Activated T-helper 9 cell treated with anti-CD3 and anti-CD28 coated beads, Interleukin-2, amount 50 U/mL, for 16 hours (primary cell): ENCODE measurements around the gene CA5A.

Source experiments
- DNase-seq: peaks from one replicate; pipeline ENCODE4 v3.0.0-alpha.2; 2020; ENCODE audit warnings: low read depth

The CA5A gene

DNA sequence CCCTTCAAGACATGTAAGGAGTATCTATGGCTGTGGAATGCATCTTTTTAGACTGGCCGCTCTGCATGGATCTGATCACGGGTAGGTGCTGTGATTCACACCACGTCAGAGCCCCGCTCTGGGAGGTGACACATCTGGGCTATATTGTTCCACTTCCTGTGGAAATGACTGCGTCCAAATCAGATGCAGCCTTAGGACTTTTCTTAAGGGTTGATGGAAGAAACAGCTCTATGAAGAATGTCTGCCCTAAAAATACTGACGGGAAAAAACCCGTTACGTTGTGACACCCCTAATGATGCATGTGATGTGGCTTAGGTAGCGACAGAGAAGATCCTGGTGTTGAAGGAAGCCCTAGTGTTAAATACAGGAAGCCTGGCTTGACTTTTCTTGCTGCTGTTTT, 27.1 kb upstream of the CA5A start:
- DNase-seq, result peak; percentile 55

DNA sequence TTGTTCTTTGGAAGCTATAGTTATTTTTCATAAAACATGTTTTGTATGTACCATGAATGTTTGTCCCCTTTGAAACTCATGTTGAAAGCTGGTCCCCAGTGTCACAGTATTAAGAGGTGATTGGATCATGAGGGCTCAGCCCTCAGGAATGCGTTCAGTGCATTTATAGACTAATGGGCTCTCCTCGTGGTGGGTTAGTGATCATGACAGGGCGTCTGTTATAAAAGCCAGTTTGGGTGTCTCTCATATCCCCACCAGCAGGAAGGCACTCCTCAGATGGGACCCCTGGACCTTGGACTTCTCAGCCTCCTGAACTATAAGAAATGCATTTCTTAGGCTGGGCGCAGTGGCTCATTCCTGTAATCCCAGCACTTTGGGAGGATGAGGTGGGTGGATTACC, 25.3 kb upstream of the CA5A start:
- no peak for DNase-seq

DNA sequence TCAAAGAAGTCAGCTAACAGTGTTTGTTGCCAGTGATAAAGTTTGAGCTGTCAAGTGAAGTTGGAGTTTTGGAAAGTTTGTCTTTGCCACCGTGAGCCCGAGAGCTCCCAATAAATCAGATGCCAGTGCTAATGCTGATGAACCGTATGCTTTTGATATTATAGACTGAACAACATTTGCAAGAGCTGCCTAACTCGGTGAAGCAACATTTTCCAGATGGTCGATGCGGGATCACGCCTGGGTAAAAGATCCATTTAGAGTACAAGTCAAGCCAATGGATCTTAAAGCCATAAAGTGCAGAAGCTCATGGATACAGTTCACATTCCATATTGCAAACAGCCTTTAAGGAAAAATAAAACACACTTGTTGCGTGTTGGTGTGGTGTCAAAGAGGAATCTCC, 24.5 kb upstream of the CA5A start:
- no peak for DNase-seq

DNA sequence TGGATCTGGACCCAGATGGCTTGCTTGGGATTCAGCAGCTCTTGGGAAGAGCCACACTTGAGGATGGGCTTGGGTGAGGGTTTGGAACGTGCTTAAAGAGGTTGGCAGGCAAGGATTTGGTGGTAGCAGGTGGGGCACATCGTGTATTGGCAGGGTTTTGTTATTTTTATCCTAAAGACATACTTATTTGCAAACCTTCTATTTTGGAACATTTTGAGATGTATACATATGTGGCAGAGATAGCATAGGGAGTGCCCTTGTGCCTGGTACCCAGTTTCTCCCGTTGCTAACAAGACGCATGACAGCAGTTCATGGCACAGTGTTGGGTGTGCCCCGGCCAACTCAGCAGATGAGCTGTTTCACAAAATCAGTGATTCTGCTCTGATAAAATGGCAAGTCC, 24.0 kb upstream of the CA5A start:
- no peak for DNase-seq

DNA sequence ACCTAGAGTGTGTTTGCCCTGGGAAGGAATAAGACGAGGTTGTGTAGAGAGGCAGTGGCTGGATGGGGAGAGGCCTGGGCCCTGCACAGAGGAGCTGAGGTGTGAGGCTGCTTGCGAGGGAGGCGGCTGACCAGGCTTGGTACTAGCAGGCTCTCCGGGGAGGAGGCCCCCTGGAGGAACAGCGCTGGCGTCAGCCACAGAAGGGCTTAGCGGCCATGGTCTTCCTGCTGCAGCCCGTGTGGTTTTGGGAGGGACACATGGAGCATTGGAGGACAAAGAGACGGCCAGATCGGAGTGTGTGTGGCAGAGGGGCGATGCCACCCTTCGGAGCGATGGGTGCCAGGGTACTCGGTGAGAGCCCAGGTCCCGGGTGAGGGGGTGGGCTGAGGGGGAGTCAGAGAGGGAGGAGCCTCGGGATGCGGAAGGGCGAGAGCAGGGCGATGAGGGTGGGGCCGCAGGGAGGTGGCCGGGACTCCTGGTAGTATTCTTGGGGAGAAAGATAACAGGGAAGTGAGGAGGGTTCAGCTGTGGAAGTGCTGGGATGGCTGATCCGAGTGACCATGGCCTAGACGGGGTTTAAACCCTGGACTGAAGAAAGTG, 23.2 kb upstream of the CA5A start:
- no peak for DNase-seq

DNA sequence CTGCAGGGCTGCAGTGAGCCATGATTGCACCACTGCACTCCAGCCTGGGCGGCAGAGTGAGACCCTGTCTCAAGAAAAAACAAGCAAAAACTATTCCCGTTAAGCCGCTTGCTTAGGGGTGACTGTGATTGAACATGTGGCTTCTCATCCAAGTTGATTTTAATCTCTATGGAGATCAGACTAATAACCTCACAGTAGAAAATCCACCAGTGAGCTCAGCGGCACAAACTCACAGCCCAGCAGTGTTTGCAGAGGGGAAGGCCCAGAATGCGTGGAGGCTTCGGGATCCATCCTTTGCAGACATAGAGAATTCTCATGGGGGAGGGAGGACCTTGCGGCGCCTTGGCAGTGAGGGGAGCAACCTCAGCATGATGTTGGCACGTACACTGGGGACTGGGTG, 22.3 kb upstream of the CA5A start:
- no peak for DNase-seq

DNA sequence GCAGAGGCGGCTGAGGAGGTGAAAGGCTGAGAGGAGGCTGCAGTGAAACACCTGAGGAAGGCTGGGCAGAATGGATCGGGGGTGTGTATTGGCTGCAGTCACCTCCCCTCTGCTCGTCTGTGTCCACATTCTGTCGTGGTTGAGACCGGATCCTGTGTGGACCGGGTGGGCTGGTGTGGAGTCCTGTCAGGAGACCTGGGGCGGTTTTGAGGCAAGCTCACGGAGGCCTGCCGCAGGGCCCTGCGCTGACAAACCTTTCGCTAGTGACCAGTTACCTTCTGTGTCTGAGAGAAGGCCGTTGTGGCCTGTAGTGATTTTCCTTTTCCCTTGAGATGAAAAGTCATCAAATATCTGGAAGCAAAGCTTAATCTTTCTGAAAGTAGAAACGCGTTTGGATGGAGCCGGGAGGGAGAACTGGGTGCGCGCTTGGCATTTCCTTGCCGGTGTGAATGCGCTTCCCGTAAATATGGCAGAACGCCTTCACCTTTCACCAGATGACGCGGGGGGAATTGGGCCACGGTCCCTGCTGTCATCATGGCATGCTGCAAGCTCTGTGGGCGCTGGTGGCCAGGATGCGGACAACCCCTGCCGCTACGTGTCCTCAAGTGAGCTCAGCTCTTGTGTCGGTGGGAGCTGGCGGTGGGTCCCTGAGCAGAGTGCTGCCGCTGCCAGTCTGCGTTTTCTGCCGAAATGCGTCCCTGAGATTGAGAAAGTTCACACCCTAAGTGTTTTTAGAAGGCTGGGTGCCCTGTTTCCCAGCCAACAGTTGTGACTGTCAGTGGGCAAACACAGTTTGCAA, 21.2 kb upstream of the CA5A start:
- no peak for DNase-seq

DNA sequence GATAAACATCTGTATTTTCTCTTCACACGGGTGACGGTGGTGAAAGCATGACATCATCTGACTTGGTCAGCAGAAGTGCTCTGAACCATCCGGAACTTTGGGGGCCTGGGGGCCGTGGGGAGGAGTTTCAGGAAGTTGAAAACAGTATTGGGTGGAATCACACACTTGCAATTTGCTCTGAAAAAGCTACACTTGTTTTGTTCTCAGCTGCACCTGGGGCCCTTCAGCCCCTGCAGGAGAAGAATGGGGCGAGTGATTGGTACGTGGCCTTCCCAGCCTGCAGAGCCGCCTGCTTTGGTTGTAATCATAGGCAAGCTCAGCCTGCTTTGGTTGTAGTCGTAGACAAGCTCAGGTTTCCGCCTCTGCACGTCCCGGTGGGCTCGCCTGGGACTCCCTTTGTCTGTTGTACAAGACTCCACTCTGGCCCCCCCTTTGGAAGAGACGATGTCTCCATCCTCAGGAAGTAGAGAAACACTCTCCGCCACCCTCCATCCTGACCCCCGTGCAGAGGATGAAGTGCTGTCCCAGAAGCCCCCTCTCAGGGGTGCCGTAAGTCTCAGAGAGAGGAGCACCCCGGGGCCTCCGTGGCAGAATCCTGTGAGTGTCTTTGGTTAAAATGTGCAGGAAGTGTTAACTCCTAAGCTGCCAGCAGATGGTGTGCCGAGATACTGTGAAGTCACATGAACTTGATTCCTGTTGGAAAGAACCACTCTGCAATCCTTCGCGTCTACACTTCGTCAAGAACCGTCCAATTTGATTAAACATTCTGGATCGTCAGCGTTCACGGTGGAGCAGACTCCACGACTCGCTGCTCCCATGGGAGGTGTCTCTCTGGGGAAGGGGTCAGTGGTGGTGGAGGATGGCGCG, 20.3 kb upstream of the CA5A start:
- DNase-seq, result peak; percentile 54

DNA sequence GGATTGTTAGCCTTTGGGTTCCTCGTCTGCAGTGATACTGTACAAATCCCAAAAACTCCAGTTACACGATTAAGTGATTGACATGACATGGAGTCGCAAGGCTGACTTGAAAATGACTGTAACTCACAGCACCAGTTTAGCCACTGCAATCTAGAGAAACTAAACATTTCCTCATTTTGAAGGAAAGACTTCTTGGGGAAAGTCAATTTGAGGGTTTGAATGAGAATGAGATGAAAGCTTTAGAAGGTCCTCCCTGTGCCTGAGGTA, 19.7 kb upstream of the CA5A start:
- DNase-seq, result no peak

DNA sequence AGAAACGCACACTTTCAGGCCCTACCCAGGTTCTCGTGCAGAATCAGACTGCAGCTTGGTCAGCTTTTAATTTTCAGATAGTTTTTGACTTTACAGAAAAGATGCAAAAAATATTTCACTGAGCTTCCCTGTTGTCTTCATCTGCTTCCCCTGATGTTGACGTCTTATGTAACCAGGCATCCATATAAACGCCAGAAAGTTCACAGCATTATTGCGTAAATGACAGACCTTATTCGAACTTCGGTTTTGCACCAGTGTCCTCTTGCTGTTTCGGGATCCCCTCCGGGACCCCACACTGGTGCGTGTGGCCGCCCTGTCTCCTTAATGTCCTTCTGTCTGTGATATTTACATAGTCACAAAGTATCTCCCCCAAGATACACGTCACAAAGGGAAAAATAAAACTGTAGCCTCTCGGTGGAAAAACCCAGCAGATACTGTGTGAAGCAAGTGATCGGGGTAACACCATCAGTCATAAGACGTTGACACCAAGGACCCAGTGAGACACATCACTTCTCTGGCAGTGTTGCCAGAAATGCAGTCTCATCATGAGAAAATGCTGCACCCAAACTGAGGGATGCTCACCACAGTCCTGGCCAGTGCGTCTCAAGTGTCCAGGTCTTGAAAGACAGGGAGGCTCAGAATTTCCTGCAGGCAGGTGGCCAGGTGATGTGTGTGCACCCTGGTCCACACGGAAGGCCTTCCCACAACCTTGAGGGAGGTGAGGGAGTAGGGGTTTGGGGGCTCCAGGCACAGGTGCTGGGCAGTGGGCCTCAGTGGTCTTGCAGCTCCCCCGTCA, 19.2 kb upstream of the CA5A start:
- no peak for DNase-seq

DNA sequence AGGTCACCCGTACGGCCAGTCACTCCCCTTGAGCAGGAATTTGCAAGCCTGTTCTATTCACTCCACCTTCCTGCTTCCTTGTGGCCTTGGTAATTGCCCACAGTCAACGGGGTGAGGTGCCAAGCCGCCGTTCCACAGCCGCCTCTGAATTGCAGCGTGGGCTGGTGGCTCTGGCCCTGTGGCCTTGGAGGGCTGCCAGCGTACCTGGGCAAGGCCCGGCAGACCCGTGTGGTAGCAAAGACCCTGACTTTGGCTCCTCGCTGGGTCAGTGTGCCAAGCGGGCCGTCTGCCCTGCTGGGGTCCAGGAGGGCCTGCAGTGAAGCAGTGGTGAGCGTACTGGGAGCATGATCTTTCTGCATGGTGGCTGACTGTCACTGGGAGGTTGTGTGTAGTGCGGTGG, 18.5 kb upstream of the CA5A start:
- DNase-seq, result no peak

DNA sequence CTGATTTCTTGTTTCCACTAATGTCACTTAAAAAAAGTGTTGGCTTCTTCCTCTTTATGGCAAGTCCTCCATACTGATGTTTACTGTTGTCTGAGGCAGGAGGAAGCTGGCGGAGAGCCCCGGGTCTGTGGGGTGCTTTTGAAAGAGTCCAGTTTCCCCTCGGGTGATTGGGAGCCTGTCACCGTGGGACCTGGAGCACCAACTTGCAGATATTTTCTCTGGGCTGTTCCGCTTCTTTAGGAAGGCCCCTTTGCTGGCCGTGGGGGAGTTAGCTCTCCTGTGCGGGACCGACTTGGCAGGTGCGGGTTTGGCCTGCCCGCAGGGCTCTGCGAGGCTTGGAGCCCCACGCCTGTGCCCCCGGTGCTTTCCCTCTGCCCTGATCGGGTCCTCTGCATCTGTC, 18.0 kb upstream of the CA5A start:
- DNase-seq, result no peak

DNA sequence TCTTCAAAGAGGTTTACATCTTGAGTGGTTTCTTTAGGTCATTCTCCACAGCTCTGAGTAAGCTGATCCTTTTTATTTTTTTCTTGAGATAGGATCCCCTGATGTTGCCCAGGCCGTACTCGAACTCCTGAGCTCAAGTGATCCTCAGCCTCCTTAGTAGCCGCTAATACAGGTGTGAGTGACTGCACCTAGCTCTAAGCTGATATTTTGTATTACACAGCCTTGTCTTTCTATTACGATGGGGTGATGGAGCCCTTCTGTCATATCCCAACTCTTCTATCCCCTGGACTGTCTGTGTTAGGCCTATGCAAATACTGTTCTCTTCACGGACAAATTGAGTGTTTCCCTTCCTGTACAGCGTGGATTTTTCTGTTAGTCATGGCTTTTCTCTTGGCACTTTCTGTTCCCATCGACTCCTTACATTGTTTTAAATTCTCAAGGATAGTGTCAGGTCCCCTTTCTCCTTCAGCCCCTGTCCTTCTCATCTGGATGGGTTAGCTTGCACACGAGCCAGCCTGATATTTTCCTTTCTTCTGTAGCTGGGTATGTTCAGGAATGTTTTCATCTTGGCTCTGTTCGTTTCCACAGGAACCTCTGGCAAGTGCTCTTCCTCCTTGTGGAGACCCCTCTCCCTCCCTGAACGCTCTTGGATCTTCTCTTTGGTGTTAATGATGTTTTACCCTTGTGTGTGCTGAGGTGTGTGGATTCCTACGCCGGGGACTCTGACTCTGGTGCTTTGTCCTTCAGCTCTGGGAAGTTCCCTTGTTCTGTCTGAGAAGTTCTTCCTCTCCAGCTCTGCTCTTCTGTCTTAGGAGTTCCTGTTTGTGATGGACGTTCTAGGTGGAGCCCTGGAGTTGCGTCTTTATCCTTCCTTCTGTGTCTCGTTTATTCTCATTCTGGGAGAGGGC, 17.2 kb upstream of the CA5A start:
- no peak for DNase-seq

DNA sequence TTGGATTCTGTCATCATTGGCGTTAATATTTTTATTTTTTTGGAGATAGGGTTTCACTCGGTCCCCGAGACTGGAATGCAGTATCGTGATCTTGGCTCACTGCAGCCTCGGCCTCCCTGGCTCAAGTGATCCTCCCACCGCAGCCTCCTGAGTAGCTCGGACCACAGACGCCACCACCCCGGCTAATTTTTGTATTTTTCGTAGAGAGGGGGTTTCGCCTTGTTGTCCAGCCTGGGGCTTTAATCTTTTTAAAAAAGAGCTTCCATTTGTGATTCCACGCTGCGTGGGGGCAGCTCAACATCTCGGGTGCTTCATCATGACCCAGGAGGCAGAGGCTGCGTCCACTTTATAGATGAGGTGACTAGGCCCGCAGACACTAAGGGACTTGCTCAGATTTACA, 16.4 kb upstream of the CA5A start:
- DNase-seq, result no peak

DNA sequence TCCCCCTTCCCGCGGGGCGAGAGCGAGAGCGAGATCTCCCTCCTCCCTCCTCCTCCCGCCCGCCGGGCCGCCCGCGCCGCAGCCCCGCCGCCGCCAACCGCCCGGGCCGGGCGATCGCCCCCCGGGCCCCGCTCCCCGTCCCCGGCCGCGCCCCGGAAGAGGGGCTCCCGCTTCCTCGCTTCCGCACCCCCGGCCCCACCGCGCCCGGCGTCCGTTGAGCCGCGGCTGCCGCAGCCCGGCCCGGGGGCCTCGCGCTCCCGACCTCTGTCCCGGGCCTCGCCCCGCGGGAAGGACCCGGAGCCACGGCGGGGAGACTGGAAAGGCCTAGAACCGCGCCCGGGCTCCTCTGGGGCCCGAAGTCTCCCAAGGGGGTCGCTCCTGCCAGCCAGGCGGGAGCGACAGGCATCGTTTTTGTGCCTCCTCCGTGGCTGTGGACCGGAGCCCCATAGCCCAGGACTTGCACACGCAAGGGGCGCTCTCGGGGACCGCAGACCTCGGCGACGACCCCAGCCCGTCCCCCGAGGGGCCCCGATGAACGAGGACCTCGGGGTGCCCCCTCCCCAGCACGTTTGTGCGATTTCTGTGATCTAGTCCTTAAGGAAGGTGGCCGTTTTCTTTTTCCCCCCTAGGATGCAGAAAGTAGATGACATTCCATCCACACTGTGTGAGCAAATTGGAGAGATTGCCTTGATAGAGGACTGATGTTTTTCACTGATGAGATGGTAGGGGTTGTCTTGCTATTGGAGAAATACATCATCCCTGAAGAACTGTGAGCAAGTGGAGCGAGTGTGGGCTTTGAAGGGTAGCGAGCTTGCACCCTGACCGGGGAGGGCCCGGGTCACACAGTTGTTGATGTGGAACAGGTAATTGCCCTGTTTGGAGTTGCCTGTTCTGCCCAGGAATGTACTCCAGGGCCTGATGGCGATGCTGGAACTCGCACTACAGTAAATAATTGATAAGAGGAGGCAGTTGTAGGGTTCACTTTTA, 15.5 kb upstream of the CA5A start:
- no peak for DNase-seq

DNA sequence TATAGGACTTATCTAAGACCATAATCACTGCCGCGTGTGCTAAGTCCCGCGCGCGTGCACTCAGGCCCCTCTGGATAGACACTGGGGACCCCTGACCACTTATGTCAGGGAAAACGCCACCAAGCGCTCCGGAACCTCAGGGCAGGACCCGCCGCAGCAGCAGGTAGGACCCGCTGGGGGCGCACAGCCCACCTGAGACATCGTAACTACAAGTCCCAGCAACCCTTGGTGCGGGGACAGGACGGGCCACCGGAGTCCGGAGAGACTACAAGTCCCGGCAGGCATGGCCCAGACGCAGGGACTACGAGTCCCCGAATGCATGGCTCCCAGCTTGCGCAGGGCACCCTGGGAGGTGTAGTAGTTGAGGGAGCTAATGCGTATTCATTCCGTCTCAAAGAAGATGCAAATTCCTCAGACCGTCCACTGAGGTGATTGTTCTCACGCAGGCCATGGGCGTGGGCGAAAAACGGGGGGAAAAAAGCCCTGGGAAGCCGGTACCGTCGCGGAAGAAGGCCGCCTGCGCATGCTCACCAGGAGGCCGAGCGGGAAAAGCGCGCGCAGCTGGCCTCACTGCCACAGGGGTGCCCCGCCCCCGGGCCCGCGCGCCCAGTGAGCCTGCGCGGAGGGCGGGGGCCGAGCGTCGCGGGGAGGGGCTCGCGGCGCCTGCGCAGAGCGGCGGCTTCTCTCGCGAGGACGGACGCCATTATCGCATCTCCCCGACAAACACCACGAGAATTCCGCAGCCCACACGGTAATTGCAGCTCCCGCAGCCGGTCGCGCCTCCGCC, 14.6 kb upstream of the CA5A start, which contains the start of gene BANP:
TSS of gene BANP (plus strand) at position 670 of the 787 bp plus-strand sequence. CDS start 23,682 bp downstream, outside the sequence.
- peak; percentile 95 for DNase-seq

DNA sequence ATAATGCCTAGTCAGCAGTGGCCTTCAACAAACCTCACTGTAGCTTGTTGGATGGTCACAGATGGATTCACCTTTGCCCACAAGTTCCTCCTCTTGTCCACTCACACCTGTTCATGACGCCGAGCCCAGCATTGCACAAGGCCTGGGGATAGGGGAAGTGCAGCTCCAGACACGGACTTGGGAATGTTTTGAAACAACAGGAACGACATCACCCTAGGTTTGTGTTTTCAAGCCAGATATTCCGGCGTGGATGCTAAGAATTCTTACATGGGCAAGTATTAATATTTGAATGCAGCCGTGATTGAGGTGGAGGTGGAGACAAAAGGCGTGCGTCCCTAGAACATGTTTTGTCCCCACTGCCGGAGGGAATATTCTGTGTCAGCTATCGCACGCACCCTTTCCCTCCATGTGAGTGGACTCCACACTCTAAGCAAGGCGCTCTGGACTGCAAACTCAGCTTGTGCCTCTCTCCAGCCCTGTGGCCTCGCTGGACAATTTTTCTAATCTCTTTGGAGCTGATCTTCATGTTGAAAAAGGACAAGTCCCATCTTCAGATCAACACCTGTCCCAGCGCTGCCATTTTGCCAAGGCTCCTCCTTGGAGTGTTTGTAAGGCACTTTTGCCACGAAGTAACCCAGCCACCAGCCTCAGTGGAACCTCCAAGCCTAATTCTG, 12.9 kb upstream of the CA5A start:
- no peak for DNase-seq

DNA sequence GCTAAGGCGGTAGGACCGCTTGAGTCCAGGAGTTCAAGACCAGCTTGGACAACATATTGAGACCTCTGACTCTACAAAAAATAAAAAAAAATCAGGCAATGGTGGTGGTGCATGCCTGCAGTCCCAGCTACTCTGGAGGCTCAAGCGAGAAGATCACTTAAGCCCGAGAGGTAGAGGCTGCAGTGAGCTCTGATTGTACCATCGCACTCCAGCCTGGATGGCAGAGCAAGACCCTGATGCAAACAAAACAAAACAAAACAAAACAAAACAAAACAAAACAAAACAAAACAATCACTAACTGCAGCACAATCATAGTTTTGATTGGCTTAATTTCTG, 12.4 kb upstream of the CA5A start:
- DNase-seq, result no peak

DNA sequence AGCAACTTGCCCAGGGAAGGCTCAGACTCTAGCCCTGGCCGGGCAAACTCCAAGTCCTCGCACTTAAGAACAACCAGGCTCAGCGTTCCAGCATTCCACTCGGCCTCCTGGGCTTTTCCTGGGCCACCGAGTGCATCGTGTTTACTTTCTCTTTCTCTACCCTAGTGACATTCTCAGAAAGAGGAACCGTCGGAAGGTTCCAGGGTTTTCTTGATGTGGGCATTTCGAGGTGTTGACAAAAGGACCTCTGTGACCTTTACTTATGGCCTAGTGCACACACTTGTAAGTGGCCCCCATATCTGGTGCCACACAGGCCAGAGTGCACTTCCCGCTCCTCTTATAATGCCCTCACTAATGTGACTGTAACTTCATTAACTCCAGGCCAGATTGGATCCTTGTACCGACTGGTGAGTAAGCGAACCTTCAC, 11.8 kb upstream of the CA5A start:
- no peak for DNase-seq
